Pancreas (tissue), 10 donors: Measurements from ENCODE around the gene RAMP3. TPM values are rescaled to one million over a fixed set of nuclear protein-coding genes. Genes with fewer than 3 reads are reported as not detected.
"Not testable (repeated sequence)": the region's sequence is repeated elsewhere in the genome, so short reads cannot be mapped to it uniquely, and the experiment has no call there.

Experiments
- ATAC-seq, 4 donors: fragments of 200-7000 bp; cut with Tn5 transposase; one replicate each; pipeline versions ENCODE4 v1.8.0 to v1.9.1; 2020; ENCODE audit warnings: mild to moderate bottlenecking in 4 of 4, moderate library complexity in 4 of 4
- DNase-seq, 6 donors: peaks; one replicate each; pipeline ENCODE4 v3.0.0-alpha.2; 2020
- FAIRE-seq: peaks from 2 replicates; lab custom pipeline; 2012; peaks lifted over from hg19 to GRCh38; lab: Jason Lieb, UNC
- H3K27ac ChIP-seq, 4 donors: fragments of 200-600 bp; sonication (generic); 1 replicate in 3 of 4; 2 replicates in 1 of 4; pipeline versions ENCODE4 v1.5.0 to v1.8.0; 2020
- H3K27me3 ChIP-seq, 4 donors: fragments of 200-600 bp; one replicate each; pipeline ENCODE4 v1.8.0; 2021
- H3K36me3 ChIP-seq, 3 donors: fragments of 200-600 bp; sonication (generic) in 1 of 3; one replicate each; pipeline versions ENCODE4 v1.5.0 to v1.8.0; 2020 to 2021
- H3K4me1 ChIP-seq, 3 donors: fragments of 200-600 bp; one replicate each; pipeline ENCODE4 v1.8.0; 2021
- H3K4me3 ChIP-seq, 4 donors: fragments of 200-600 bp; sonication (generic) in 2 of 4; one replicate each; pipeline versions ENCODE4 v1.5.0 to v1.8.0; 2020 to 2021
- H3K9me3 ChIP-seq, 4 donors: fragments of 200-600 bp; one replicate each; pipeline ENCODE4 v1.8.0; 2021
- WGBS, 2 donors: extraction: QIAGEN DNeasy Blood & Tissue Kit; methylation state at CpG; one replicate each; pipeline ENCODE4 v1.1.7; 2013; 5-methylcytosine and 5-hydroxymethylcytosine counted together
- intact Hi-C, 3 donors: fragments of 100-400 bp; cut with DNase I; formaldehyde crosslinking; loops; one replicate each; pipeline versions ENCODE4 v1.11.1 to v1.14.2; 2022
- polyA plus RNA-seq, 2 donors: library from polyadenylated mRNA; stranded (reverse); fragments of 200-250 nt; gene quantifications; one replicate each; pipeline ENCODE4 v1.2.3, GENCODE V29; 2013
- total RNA-seq, 6 donors: library from RNA; stranded (reverse); fragmentation: NEBNext Ultra II Directional in 4 of 6; extraction: Animal tissue kit (Norgen Biotek cat#: 25700) in 4 of 6; gene quantifications; one replicate each; pipeline versions ENCODE4 v1.2.1 to v1.2.4, GENCODE V29; 2021 to 2023
- TF ChIP-seq, protein P1 (sequence below), 4 donors: fragments of 200-600 bp; sonication (generic) in 3 of 4; IDR thresholded peaks; one replicate each; pipeline versions ENCODE4 v1.5.0 to v1.8.0; 2021; ENCODE audit warnings: antibody characterized with exemption in 4 of 4
- donor health status: healthy with polysubstance abuse.
- donor health status: DM: no; HTN: no; CAD: no; lungs with moderate emphysema.
- donor health status: DM: no; HTN: no; CAD: no.
- donor health status: control.
- donor health status: control.
- donor health status: Bipolar disorder and iron deficiency.
- donor health status: DM: yes; HTN: yes; CAD: no.
- donor health status: DM: no; HTN: no; CAD: no.
- donor health status: DM: no; HTN: no; CAD: no.
- donor health status: DM: yes; HTN: yes; CAD: no.

Gene RAMP3
- total and polyA plus RNA-seq, 8 donors: 4.1 to 41.1 (median 7.2) TPM

DNA sequence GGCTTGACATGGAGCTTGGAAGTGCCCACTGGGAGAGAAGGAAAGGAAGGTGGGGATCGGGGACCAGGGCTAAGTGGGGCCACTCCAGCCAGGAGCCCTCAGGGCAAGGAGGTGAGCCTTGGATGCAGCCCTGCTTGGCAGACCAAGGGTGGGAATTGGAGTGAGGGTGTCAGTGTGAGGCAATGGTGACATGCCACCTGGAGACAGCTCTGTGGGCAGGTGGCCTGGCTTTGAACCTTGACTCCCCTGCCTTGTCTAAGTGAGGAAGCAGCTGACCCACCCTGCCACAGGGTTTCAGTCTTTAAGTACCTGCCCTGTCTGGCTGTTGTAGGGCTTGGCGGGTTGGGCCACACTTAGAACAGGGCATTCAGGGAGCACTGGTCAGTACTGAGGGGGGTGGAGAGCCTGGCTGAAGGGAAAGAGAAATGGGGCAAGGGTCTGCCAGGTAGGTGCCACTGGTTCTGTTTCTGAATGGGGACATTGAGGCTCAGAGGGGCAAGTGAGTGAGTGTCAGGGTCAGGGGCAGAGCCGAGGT is 4.8 kb downstream of the RAMP3 start:
- Histone ChIP-seq H3K27me3 (no peaks in the 10 kb centered on the region), H3K27ac (no peak overlapping the region), H3K4me3 (no peak overlapping the region), H3K4me1 (no peaks in the 10 kb centered on the region), H3K9me3 (no peaks in the 10 kb centered on the region), H3K36me3 (no peaks in the 10 kb centered on the region)
- TF ChIP-seq, protein P1, sequence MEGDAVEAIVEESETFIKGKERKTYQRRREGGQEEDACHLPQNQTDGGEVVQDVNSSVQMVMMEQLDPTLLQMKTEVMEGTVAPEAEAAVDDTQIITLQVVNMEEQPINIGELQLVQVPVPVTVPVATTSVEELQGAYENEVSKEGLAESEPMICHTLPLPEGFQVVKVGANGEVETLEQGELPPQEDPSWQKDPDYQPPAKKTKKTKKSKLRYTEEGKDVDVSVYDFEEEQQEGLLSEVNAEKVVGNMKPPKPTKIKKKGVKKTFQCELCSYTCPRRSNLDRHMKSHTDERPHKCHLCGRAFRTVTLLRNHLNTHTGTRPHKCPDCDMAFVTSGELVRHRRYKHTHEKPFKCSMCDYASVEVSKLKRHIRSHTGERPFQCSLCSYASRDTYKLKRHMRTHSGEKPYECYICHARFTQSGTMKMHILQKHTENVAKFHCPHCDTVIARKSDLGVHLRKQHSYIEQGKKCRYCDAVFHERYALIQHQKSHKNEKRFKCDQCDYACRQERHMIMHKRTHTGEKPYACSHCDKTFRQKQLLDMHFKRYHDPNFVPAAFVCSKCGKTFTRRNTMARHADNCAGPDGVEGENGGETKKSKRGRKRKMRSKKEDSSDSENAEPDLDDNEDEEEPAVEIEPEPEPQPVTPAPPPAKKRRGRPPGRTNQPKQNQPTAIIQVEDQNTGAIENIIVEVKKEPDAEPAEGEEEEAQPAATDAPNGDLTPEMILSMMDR (IDR thresholded peaks at IDR 0.05): no peak
- ATAC-seq: no peak
- DNase-seq: no peak
- no peak for FAIRE-seq
- WGBS, 2 donors: 53 to 73% methylated on average over 3 of the region's 3 CpGs
- intact Hi-C loops: loop anchor here in 1 of 3 donors (5.0 kb wide), 1 partner anchor 95 kb away; no protein-coding TSS in a partner anchor

DNA sequence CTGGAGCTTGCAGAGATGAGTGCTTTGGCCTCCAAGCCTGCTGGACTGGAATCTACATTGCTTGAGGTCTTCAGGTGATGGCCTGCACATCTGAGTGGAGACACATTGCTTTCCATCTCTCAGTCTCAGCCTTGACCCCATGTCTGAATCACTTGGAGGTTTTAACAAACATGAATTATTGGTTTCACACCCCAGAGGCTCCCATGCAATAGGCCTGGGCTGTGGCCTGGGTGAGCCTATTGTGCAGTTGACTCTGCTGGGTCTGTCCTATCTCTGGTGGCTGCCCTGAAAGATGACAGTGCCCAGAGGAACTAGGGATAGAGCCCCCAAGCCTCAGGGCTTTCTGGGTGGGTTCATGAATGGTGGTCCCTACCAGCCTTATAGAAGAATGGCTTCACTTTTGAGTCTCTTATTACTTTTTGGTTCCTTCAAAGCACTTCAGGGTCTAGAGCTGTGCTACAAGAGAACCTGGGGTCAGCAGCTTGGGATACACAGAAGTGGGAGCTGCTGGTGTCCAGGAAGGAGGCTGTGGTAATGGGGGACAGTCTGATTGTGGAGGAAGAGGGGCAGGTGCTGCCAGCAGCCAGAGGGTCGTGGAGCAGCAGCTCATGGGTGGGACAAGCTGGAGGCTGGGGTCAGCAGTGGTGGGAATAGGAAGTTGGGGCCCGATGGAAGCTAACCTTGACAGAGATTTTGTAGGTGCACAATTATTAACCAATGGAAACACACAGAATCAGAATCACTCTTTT is 5.5 kb downstream of the RAMP3 start:
- H3K36me3 ChIP-seq: no peaks in the 10 kb centered on the region
- no peak overlapping the region for H3K4me3 ChIP-seq
- H3K27me3 ChIP-seq: no peaks in the 10 kb centered on the region
- 59 to 60% methylated on average over 2 of the region's 2 CpGs for WGBS, 2 donors
- no peak overlapping the region for H3K27ac ChIP-seq
- no peaks in the 10 kb centered on the region for H3K4me1 ChIP-seq
- no peak for ATAC-seq
- no peak for FAIRE-seq
- no peaks in the 10 kb centered on the region for H3K9me3 ChIP-seq
- TF ChIP-seq, protein P1 (IDR thresholded peaks at IDR 0.05): no peak
- DNase-seq: no peak
- intact Hi-C loops: loop anchor here in 1 of 3 donors (5.0 kb wide), 1 partner anchor 94 kb away; no protein-coding TSS in a partner anchor

GRCh38 chr7:45163692-45164052 is 6.1 kb downstream of the RAMP3 start:
- DNase-seq (no peak), FAIRE-seq (no peak), ATAC-seq (no peak)
- TF ChIP-seq, protein P1 (IDR thresholded peaks at IDR 0.05): no peak
- Histone ChIP-seq H3K4me1 (no peaks in the 10 kb centered on the region), H3K9me3 (no peaks in the 10 kb centered on the region), H3K36me3 (no peaks in the 10 kb centered on the region), H3K27me3 (no peaks in the 10 kb centered on the region), H3K27ac (no peak overlapping the region), H3K4me3 (no peak overlapping the region)
- 68 to 72% methylated on average over 4 of the region's 4 CpGs for WGBS, 2 donors
- intact Hi-C loops: loop anchor here in 1 of 3 donors (5.0 kb wide), 1 partner anchor 94 kb away; no protein-coding TSS in a partner anchor

DNA sequence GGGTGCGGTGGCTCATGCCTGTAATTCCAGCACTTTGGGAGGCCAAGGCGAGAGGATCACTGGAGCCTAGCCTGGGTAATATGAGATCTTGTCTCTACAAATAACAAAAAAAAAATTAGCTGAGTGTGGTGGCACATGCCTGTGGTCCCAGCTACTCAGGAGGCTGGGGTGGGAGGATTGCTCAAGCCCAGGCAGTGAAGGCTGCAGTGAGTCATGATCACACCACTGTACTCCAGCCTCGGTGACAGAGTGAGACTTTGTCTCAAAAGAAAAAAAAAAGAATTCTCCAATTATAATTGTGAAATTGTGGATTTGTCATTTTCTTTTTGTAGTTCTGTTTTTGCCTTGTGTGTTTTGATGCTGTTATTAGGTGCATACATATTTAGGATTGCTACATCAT is 6.7 kb downstream of the RAMP3 start:
- H3K27me3 ChIP-seq, FAIRE-seq, H3K9me3 ChIP-seq, DNase-seq, H3K27ac ChIP-seq, H3K4me1 ChIP-seq, H3K4me3 ChIP-seq, H3K36me3 ChIP-seq, ATAC-seq: not testable (repeated sequence)
- WGBS, 2 donors: 68 to 73% methylated on average over 3 of the region's 3 CpGs
- intact Hi-C loops: loop anchor here in 1 of 3 donors (5.0 kb wide), 1 partner anchor 93 kb away; no protein-coding TSS in a partner anchor

DNA sequence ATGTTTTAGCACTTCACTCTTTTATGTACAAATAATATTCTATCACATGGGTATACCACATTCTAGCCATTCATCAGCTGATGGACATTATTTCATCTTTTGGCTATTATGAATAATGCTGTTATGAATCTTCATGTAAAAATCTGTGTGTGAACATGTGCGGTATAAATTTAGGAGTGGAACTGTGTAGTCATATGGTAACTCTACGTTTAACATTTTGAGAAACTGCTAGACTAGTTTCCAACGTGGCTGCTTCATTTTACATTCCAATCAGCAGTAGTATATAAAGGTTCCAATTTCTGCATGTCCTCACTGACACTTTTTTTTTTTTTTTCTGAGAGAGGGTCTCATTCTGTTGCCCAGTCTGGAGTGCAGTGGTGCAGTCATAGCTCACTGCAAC is 8.3 kb downstream of the RAMP3 start:
- H3K9me3 ChIP-seq: no peaks in the 10 kb centered on the region
- FAIRE-seq (no peak), DNase-seq (no peak), ATAC-seq (no peak)
- TF ChIP-seq, protein P1 (IDR thresholded peaks at IDR 0.05): no peak
- H3K27ac ChIP-seq: no peak overlapping the region
- H3K4me3 ChIP-seq: no peak overlapping the region
- intact Hi-C loops: no loop called here
- H3K36me3 ChIP-seq: no peaks in the 10 kb centered on the region
- 45 to 48% methylated on average over 3 of the region's 3 CpGs for WGBS, 2 donors
- no peaks in the 10 kb centered on the region for H3K27me3 ChIP-seq
- H3K4me1 ChIP-seq: no peaks in the 10 kb centered on the region
